GM12878 (cell line): ENCODE data around the gene NAA35. TPM values are rescaled to one million over a fixed set of nuclear protein-coding genes. Genes with fewer than 3 reads are reported as not detected.

Experiments
- ATAC-seq: fragments of 200-7000 bp; cut with Tn5 transposase; 3 replicates; pipeline ENCODE4 v1.9.1; 2020; ENCODE audit warnings: mild to moderate bottlenecking, moderate library complexity
- BruUV-seq: library from RNA; stranded (reverse); fragments of 400-500 nt; replicated peaks from 2 replicates; lab custom pipeline; 2021; lab: Mats Ljungman, UMichigan
- CTCF ChIA-PET: fragments of 300-600 bp; sonication (Branson Sonifier 250); formaldehyde crosslinking; extraction: SDS; loops from one replicate; lab custom pipeline; 2021; ENCODE audit warnings: inconsistent platforms; lab: Yijun Ruan, JAX
- POLR2A ChIA-PET: fragments of 350-600 bp; formaldehyde crosslinking; extraction: SDS; loops from one replicate; lab custom pipeline; 2021; ENCODE audit warnings: inconsistent platforms; lab: Charles Lee
- RAD21 ChIA-PET: fragments of 300-600 bp; sonication (Branson Sonifier 250); formaldehyde crosslinking; loops from one replicate; lab custom pipeline; 2023; ENCODE audit warnings: antibody characterized with exemption; ENCODE audit not compliant: unreplicated experiment; lab: Charles Lee
- SMC1A ChIA-PET: fragments of 300-600 bp; sonication (Branson Sonifier 250); formaldehyde crosslinking; loops from one replicate; lab custom pipeline; 2023; ENCODE audit not compliant: unreplicated experiment, uncharacterized antibody; lab: Charles Lee
- DNase-seq: peaks from one replicate; pipeline ENCODE4 v3.0.0-alpha.2; 2011; ENCODE audit warnings: low read depth, low spot score
- FAIRE-seq: peaks from 3 replicates; lab custom pipeline; 2011; peaks lifted over from hg19 to GRCh38; lab: Jason Lieb, UNC
- H2AFZ ChIP-seq: 2 replicates; pipeline ENCODE4 v1.6.0; 2011; ENCODE audit warnings: low read depth, low read length, control low read depth; ENCODE audit not compliant: control insufficient read depth
- H3K27ac ChIP-seq: 2 replicates; pipeline ENCODE4 v1.5.1; 2011; ENCODE audit warnings: control low read depth; ENCODE audit not compliant: control insufficient read depth, insufficient read depth
- H3K27me3 ChIP-seq, 2 experiments: replicated peaks in 1 of 2; 2 replicates each; pipeline versions ENCODE4 v1.6.0 to v1.6.1; 2011; ENCODE audit warnings: low read length in 1 of 2; ENCODE audit not compliant: control insufficient read depth in 2 of 2, insufficient read depth in 2 of 2
- H3K36me3 ChIP-seq, 2 experiments: 2 replicates each; pipeline ENCODE4 v1.5.1; 2011; ENCODE audit warnings: low read length in 1 of 2; ENCODE audit not compliant: control insufficient read depth in 2 of 2, insufficient read depth in 2 of 2
- H3K4me1 ChIP-seq: 2 replicates; pipeline ENCODE4 v1.6.1; 2011; ENCODE audit warnings: mild to moderate bottlenecking, low read length, moderate library complexity, mixed read lengths; ENCODE audit not compliant: control insufficient read depth, insufficient read depth
- H3K4me2 ChIP-seq: 2 replicates; pipeline ENCODE4 v1.6.0; 2011; ENCODE audit warnings: control low read depth; ENCODE audit not compliant: control insufficient read depth, insufficient read depth
- H3K4me3 ChIP-seq: fragments of 200-600 bp; sonication (generic); 2 replicates; pipeline ENCODE4 v1.5.1; 2016
- H3K79me2 ChIP-seq: 2 replicates; pipeline ENCODE4 v1.6.0; 2011; ENCODE audit warnings: low read length; ENCODE audit not compliant: control insufficient read depth, insufficient read depth
- H3K9ac ChIP-seq: 2 replicates; pipeline ENCODE4 v1.8.0; 2011; ENCODE audit warnings: low read length, control low read depth, mixed read lengths; ENCODE audit not compliant: control insufficient read depth, insufficient read depth
- H3K9me3 ChIP-seq: replicated peaks from 3 replicates; pipeline ENCODE4 v1.5.1; 2011; ENCODE audit warnings: mild to moderate bottlenecking, low read length; ENCODE audit not compliant: control insufficient read depth, insufficient read depth
- H4K20me1 ChIP-seq: 2 replicates; pipeline ENCODE4 v1.6.0; 2011; ENCODE audit not compliant: control insufficient read depth, insufficient read depth
- CBX5 ChIP-seq: sonication (generic); IDR thresholded peaks from 2 replicates; pipeline ENCODE4 v1.6.1; 2016; ENCODE audit warnings: low read depth, moderate library complexity, mild to moderate bottlenecking, inconsistent platforms
- CREB1 ChIP-seq: IDR thresholded peaks from 2 replicates; pipeline ENCODE4 v1.6.1; 2012; ENCODE audit warnings: low read depth, mild to moderate bottlenecking, inconsistent platforms
- FOXK2 ChIP-seq: fragments of 450-650 bp; IDR thresholded peaks from 2 replicates; pipeline ENCODE4 v1.6.1; 2017; ENCODE audit warnings: mild to moderate bottlenecking, moderate library complexity
- FOXM1 ChIP-seq: IDR thresholded peaks from 2 replicates; pipeline ENCODE4 v1.6.1; 2012; ENCODE audit warnings: low read depth, mild to moderate bottlenecking, inconsistent platforms, low read length, moderate library complexity
- IKZF1 ChIP-seq: fragments of 450-650 bp; conservative IDR thresholded peaks from 2 replicates; pipeline ENCODE4 v1.6.1; 2017; ENCODE audit warnings: antibody characterized with exemption, mild to moderate bottlenecking
- MYC ChIP-seq: IDR thresholded peaks from 2 replicates; pipeline ENCODE4 v1.6.1; 2011; ENCODE audit warnings: mild to moderate bottlenecking, low read length, moderate library complexity, inconsistent platforms; ENCODE audit not compliant: insufficient read depth, insufficient replicate concordance, insufficient read length, severe bottlenecking
- NFYB ChIP-seq: IDR thresholded peaks from 2 replicates; pipeline ENCODE4 v1.6.1; 2011; ENCODE audit warnings: low read depth, mild to moderate bottlenecking, low read length, improper control_type of control experiment, moderate library complexity; ENCODE audit not compliant: insufficient read depth
- NR2F1 ChIP-seq: fragments of 450-650 bp; conservative IDR thresholded peaks from 2 replicates; pipeline ENCODE4 v1.6.1; 2017; ENCODE audit warnings: mild to moderate bottlenecking
- RB1 ChIP-seq: fragments of 450-650 bp; formaldehyde crosslinking; IDR thresholded peaks from 2 replicates; pipeline ENCODE4 v1.6.1; 2017; ENCODE audit warnings: mild to moderate bottlenecking, borderline replicate concordance
- RUNX3 ChIP-seq: IDR thresholded peaks from 2 replicates; pipeline ENCODE4 v1.6.1; 2012; ENCODE audit warnings: low read length, inconsistent platforms
- SUZ12 ChIP-seq: fragments of 200-600 bp; sonication (generic); IDR thresholded peaks from one replicate; pipeline ENCODE4 v1.6.1; 2018; ENCODE audit warnings: antibody characterized with exemption, mild to moderate bottlenecking; ENCODE audit not compliant: unreplicated experiment
- ZNF217 ChIP-seq: fragments of 450-650 bp; IDR thresholded peaks from 2 replicates; pipeline ENCODE4 v1.6.1; 2017; ENCODE audit warnings: antibody characterized with exemption, mild to moderate bottlenecking
- WGBS: methylation state at CpG from one replicate; pipeline ENCODE4 v1.1.6; 2016; ENCODE audit warnings: low lambda C conversion rate; ENCODE audit not compliant: insufficient replicate concordance, insufficient coverage; ENCODE audit errors: missing lambda C conversion rate; 5-methylcytosine and 5-hydroxymethylcytosine counted together
- in situ Hi-C: fragments of 300-500 bp; cut with MboI; formaldehyde crosslinking; loops from 9 replicates; pipeline ENCODE4 v1.14.3; 2018; ENCODE audit warnings: mixed read lengths
- intact Hi-C: fragments of 100-400 bp; cut with micrococcal nuclease; formaldehyde crosslinking; loops from one replicate; pipeline ENCODE4 v1.14.2; 2022; ENCODE audit not compliant: unreplicated experiment
- polyA plus RNA-seq, 11 experiments: library from polyadenylated mRNA; depleted of rRNA in 4 of 11; unstranded in 6 of 11; stranded (reverse) in 5 of 11; fragments of >200 nt; fragmentation: Nextera tagmentation in 4 of 11; fragmentation: Illumina TruSeq in 1 of 11; extraction: Ambion mirVana in 4 of 11; extraction: Trizol in 1 of 11; gene quantifications; 1 replicate in 1 of 11; 2 replicates in 10 of 11; pipeline versions ENCODE4 v1.2.1 to v1.2.3, GENCODE V29; 2011 to 2016; ENCODE audit warnings: inconsistent platforms in 2 of 11, missing spikeins in 2 of 11, low read depth in 1 of 11
- total RNA-seq, 4 experiments: library from RNA; depleted of rRNA in 3 of 4; stranded (reverse); fragments of >200 nt in 3 of 4; fragmentation: Illumina TruSeq in 1 of 4; extraction: Trizol in 1 of 4; gene quantifications; 2 replicates each; pipeline versions ENCODE4 v1.2.1 to v1.2.3, GENCODE V29; 2013 to 2021

Gene NAA35
- total and polyA plus RNA-seq, 10 of the 15 experiments (the other 5 are each of a cell fraction or from before 2014, with no cell fraction given) = 15.5 to 38.0 (median 26.9) TPM

DNA sequence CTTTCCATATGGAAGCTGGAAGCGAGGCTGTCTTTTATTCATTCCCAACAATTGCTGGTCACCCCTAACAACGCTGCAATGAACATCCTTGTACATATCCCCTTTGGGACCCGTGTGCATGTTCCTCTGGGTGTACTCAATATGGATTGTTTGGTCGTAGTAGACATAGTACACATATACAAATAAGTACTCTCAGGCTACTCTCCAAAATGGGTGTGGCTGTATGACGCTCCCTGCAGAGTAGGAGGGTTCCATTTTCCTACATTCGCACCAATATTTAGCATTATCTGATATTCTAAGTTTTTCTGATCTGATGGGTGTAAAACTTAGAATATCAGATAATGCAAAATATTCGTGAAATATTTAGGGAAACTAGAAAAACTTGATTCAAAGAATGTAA is 23.2 kb upstream of the NAA35 start:
- 34% methylated on average over 7 of the region's 7 CpGs for WGBS
- Histone ChIP-seq H3K27me3 (no peaks in the 10 kb centered on the region), H3K27ac (no peak overlapping the region), H3K79me2 (no peaks in the 10 kb centered on the region), H3K9me3 (no peaks in the 10 kb centered on the region), H3K9ac (no peak overlapping the region), H3K4me2 (no peak overlapping the region), H3K36me3 (no peaks in the 10 kb centered on the region), H3K4me3 (no peak overlapping the region), H3K4me1 (no peaks in the 10 kb centered on the region), H2AFZ (no peak overlapping the region), H4K20me1 (no peaks in the 10 kb centered on the region)
- DNase-seq = no peak
- in situ Hi-C loops (no loop called here), intact Hi-C loops (no loop called here)
- ChIA-PET RAD21 (no interaction called here), CTCF (no interaction called here), POLR2A (no interaction called here), SMC1A (no interaction called here)
- no peak for FAIRE-seq
- no peak for ATAC-seq
- BruUV-seq = no TSS peak
- no peak for TF ChIP-seq CBX5
- TF ChIP-seq FOXM1 = no peak
- TF ChIP-seq NR2F1 = no peak
- no peak for TF ChIP-seq SUZ12
- no peak for TF ChIP-seq NFYB
- no peak for TF ChIP-seq MYC
- no peak for TF ChIP-seq RUNX3
- no peak for TF ChIP-seq FOXK2
- TF ChIP-seq ZNF217 = no peak
- TF ChIP-seq RB1 = no peak
- no peak for TF ChIP-seq CREB1
- TF ChIP-seq IKZF1 = no peak
